T-helper 2 cell treated with Interferon-gamma antibody and Interleukin-4, amounts not matched to agents 100 ng/mL and 5 ng/mL, for 36 hours (primary cell): Measurements from ENCODE around the gene AUTS2. TPM values are rescaled to one million over a fixed set of nuclear protein-coding genes. Genes with fewer than 3 reads are reported as not detected.
"Not testable (repeated sequence)": the region's sequence is repeated elsewhere in the genome, so short reads cannot be mapped to it uniquely, and the experiment has no call there.

Source experiments
- intact Hi-C: fragments of 100-400 bp; cut with micrococcal nuclease; formaldehyde crosslinking; loops from one replicate; pipeline ENCODE4 v1.15.1; 2023
- total RNA-seq: library from RNA; stranded (reverse); gene quantifications from 2 replicates; pipeline ENCODE4 v1.2.3, GENCODE V29; 2022

The AUTS2 gene
- total RNA-seq, 1 donor from 2014 or later: 3.3 TPM

DNA sequence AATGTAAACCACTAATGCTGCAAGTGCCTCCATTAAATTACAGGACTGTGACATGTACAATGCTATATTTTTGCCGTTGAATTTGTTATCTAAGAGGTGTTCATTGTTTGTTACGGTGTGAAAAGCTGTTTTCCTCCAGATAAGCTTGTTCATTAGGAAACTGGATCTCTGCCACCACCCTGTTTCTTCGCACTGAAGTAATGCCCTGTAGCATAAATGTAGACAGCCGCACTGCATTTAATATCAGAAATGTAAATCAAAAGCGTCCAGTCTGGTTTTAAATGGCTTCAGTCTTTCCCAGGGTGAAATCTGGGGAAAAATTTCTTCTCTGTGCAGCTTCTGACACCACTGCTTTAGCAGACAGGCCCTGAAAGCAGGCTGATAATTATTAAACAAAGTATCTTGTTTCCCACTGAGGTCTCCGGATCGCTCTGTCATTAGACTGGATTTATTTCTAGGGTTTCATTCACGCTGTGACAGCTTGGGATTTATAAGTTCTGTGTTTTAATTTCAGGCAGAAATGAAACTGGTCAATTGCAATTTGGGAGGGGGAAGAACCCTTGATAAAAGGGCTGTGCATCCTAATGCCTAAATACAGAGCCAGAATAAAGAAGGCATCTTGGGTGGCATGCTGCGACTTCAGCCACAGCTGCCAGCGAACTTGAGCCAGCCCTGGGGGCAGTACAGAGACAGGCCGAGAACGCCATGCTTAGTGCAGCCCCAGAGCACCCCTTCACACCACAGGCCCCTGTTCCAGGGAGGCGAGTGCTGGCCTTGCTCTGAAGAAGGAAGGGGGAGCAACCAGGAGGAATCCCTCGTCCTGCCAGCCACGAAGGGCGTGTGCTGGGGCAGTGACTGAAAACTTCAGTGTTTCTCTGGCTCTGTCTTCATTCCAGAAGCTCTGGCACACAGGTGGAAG lies 985.9 kb downstream of the AUTS2 start:
- intact Hi-C loops: no loop called here

- intact Hi-C loops: no loop called here
Measured at GRCh38 chr7:70585071-70585470, 986.8 kb downstream of the AUTS2 start.

DNA sequence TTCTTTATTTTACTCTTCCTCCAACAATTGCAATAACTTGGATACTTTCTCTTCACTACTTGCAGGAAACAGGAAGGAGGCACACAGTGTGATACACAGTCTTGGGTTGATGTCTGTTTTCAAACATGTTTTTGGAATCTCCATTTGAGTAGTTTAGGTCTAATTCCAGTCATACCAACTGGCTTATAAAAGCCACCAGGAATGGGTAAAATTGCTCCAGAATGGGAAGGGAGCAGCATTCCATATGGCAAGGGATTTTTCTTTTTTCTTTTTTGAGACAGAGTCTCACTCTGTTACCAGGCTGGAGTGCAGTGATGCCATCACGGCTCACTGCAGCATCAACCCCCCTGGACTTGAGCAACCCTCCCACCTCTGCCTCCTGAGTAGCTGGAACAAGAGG lies 988.5 kb downstream of the AUTS2 start:
- intact Hi-C loops: no loop called here

DNA sequence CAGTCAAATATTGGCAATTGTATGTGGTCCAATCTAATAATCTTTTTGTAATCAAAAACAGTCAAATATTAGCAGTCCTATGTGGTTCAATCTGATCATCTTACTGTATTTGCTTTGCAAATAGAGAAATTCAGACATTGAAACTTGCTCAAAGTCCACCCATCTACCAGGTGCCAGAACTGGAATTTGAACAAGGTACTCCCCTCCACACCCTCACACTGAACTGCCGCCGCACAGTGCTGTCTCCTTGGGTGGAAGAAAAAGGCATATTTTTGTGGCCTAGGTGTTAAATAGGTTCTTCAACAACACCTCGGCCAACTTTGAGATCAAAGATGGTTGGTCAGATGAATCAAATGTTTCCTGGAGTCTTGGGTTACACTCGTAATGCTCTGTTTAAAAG lies 989.5 kb downstream of the AUTS2 start:
- intact Hi-C loops: no loop called here

- intact Hi-C loops: no loop called here
Measured at GRCh38 chr7:70588191-70588921, 990.1 kb downstream of the AUTS2 start.

GRCh38 chr7:70589010-70589409 lies 990.7 kb downstream of the AUTS2 start:
- intact Hi-C loops: no loop called here

DNA sequence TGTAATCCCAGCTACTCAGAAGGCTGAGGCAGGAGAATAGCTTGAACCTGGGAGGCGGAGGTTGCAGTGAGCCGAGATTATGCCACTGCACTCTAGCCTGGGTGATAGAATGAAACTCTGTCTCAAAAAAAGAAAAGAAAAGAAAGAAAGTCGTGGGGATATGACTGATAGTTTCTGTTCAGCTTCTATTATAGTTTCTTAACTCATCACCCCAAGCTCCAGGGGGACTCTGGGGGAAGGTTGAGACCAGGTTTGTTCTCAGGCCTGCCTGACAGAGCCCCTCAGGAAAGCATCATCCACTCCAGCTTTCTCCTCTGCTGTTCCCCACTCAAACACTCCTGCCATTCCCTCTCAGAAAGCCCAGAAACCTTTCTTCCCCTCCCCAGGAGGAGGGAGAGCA lies 991.3 kb downstream of the AUTS2 start:
- intact Hi-C loops: no loop called here

- intact Hi-C loops: no loop called here
Measured at GRCh38 chr7:70590126-70590854, 992.0 kb downstream of the AUTS2 start.

DNA sequence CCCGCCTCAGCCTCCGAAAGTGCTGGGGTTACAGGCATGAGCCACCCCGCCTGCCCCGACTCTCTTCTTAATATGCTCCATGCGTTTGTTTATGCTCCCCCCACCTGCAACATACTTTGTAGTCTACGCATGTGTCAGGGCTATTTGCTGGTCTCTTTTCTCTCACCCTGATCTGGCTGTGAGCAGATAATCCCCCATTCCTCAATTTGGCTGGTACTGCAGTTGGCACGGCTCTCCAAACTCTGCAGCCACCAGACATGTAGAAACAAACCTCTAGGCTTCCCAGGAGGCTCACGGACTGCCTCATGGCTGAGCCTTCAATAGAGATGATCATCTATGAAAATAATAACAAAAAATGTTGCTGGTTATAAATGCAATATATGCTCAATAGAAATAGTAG lies 993.4 kb downstream of the AUTS2 start:
- intact Hi-C loops: no loop called here

DNA sequence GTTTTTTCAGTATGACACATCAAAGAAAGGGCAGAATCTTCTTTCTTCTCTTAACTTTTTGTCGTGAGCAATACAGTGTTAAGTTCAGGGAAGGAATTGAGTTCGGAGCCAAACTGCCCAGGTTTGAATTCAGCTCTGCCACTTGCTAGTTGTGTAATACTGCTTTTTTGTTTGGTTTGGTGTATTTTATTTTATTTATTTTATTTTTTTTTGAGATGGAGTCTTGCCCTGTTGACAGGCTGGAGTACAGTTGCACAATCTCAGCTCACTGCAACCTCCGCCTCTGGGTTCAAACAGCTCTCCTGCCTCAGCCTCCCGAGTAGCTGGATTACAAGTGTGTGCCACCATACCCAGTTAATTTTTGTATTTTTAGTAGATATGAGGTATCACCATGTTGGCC lies 993.9 kb downstream of the AUTS2 start:
- intact Hi-C loops: no loop called here

- intact Hi-C loops: no loop called here
Measured at GRCh38 chr7:70594170-70594569, 995.9 kb downstream of the AUTS2 start.

GRCh38 chr7:70594885-70595284 lies 996.6 kb downstream of the AUTS2 start:
- intact Hi-C loops: not testable (repeated sequence)

DNA sequence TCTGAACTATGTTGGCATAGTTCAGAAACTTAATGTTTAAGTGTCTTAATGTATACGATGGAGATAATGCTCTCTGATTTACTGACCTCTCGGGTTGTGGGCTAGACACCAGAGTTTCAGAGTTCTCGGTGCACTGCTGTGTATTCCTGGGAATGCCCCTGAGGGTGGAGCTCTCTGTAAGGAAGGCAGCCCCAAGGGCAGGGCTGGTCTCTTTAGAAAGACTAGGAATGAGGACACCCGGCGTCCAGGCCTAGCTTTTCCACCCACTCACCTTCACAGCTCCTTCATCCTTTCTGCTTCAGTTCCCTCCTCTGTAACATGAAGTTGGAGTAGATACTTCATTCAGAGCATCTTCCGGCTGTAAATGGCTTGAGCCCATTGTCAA lies 997.1 kb downstream of the AUTS2 start:
- intact Hi-C loops: no loop called here

DNA sequence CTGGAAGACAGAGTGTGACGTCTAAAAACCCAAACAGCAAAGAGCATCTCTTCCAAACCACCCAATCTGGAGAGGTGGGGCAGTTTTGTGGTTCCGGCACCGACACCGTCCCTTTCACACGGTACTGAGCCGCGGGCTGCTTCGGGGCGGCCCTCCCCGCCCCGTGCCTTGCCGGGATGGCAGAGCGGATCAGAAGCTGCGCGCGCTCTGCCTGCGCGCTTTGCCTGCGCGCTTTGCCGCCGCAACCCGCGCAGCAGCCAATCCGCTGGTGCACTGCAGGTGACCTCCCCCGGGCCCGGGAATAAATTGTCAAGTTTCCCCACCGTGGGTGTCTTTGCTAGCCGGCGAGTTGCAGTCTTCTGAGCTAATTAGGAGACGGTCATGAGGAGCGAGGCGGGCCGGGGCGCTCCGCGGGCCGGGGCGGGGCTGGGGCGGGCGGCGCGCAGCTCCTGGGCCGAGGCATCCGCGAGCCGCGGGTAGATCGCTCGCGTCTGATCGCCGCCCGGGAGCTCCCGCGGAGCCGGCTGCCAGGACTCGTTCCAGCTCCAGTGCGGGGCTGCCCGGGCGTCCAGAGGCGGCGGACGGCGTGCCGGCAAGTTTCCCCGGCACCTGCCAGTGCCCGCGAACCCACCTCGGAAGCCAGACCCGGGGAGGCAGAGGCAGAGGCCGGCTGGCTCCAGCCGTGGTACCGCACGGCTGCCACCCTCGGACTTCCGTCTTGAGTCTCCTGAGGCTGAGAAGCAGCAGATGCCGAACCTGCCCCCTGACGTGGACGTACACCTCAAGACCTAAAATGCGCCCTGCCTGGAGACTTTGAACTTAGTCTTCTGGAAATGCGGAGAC lies 997.7 kb downstream of the AUTS2 start:
- intact Hi-C loops: no loop called here

GRCh38 chr7:70596598-70596913 lies 998.3 kb downstream of the AUTS2 start:
- intact Hi-C loops: no loop called here

GRCh38 chr7:70597066-70597465 lies 998.8 kb downstream of the AUTS2 start:
- intact Hi-C loops: no loop called here

DNA sequence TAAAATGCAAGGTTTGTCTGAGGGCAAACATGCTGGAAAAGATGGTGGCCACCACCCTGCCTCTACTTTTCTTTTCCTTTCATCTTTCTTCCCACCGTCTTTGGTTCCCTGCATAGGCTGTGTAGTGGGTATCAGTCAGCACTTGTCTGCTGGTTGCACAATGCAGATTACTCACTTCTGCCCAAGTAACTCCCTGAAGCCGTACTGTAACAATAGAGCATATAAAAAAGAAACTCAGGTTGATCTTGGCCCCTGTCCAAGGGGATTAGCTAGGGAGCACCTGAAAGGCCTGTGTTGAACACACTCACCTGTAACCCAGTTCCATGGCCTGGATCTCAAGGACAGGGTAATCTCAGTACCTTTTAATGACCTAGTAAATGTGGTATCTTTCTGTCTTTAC lies 1000.7 kb downstream of the AUTS2 start:
- intact Hi-C loops: no loop called here

GRCh38 chr7:70599446-70600190 lies 1001.3 kb downstream of the AUTS2 start:
- intact Hi-C loops: no loop called here

DNA sequence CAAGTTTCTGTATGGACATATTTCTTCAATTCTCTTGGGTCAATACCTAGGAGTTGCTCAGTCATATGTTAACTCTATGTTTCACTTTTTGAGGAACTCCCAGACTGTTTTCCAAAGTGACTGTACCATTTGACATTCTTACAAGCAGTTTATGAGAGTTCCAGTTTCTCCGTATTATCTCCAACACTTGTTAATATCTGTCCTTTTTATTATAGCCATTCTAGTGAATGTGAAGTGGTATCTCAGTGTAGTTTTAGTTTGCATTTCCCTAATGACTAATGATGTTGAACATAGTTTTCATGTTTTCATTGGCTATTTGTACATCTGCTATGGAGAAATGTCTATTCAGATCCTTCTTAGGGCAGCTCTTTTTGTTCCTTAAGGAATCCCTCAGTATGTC lies 1002.7 kb downstream of the AUTS2 start:
- intact Hi-C loops: no loop called here

DNA sequence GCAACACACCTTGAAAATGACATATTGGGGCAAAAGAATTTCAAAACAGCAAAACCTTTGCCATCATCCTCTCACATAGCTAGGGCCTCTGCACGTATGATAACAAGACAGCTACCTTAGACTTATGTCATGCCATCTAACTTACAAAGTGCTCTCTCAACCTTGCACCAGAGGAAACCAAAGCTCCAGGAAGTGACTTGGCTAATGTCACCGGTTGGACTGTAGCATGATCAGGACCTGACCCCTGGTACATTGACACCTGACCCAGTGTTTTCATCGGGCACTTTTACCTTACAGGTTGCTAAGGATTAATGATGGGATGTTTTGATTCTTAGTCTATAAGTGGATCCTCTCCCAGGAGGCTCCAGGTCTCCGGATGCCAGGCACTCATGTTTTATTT lies 1003.8 kb downstream of the AUTS2 start:
- intact Hi-C loops: no loop called here

GRCh38 chr7:70607281-70607680 lies 1009.0 kb downstream of the AUTS2 start:
- intact Hi-C loops: no loop called here
